Pons (tissue), 1 donor: ENCODE measurements around the gene DLST.

Source experiments
- DNase-seq: peaks from one replicate; pipeline ENCODE4 v3.0.0-alpha.2; 2016; ENCODE audit warnings: low spot score

Gene DLST

GRCh38 chr14:74940956-74941565 is 59.3 kb downstream of the DLST start:
- DNase-seq = no peak

- peak; percentile 89 for DNase-seq
Observed at GRCh38 chr14:74941676-74942097, 60.0 kb downstream of the DLST start.

- no peak for DNase-seq
Observed at GRCh38 chr14:74942181-74942580, 60.5 kb downstream of the DLST start.

GRCh38 chr14:74942608-74943007 is 60.9 kb downstream of the DLST start:
- no peak for DNase-seq

GRCh38 chr14:74945261-74945851 is 63.6 kb downstream of the DLST start:
- DNase-seq = no peak

GRCh38 chr14:74945852-74946658 is 64.3 kb downstream of the DLST start:
- peak; percentile 82 for DNase-seq

GRCh38 chr14:74946659-74947281 is 65.1 kb downstream of the DLST start:
- no peak for DNase-seq

- DNase-seq = no peak
Observed at GRCh38 chr14:74947353-74948227, 65.9 kb downstream of the DLST start.

- no peak for DNase-seq
Observed at GRCh38 chr14:74948228-74949175, 66.8 kb downstream of the DLST start.

- no peak for DNase-seq
Observed at GRCh38 chr14:74949191-74949601, 67.5 kb downstream of the DLST start.

- DNase-seq = no peak
Observed at GRCh38 chr14:74949859-74950573, 68.3 kb downstream of the DLST start.

GRCh38 chr14:74950795-74951442 is 69.2 kb downstream of the DLST start:
- no peak for DNase-seq

GRCh38 chr14:74951443-74952179 is 69.9 kb downstream of the DLST start:
- no peak for DNase-seq

- no peak for DNase-seq
Observed at GRCh38 chr14:74952180-74952665, 70.5 kb downstream of the DLST start.

- DNase-seq = no peak
Observed at GRCh38 chr14:74952697-74953484, 71.2 kb downstream of the DLST start.
